Gastroesophageal sphincter (tissue), 4 donors: Measurements from ENCODE around the gene GGTLC2. TPM values are rescaled to one million over a fixed set of nuclear protein-coding genes. Genes with fewer than 3 reads are reported as not detected.

Experiments
- ATAC-seq: fragments of 150-250 bp; one replicate; pipeline ENCODE4 v1.9.1; 2016; ENCODE audit warnings: mild to moderate bottlenecking, moderate library complexity
- H3K27ac ChIP-seq, 4 donors: fragments of 200-600 bp; sonication (generic) in 3 of 4; 1 replicate in 3 of 4; 2 replicates in 1 of 4; pipeline ENCODE4 v1.5.1; 2016 to 2019
- H3K27me3 ChIP-seq: fragments of 200-600 bp; sonication (generic); one replicate; pipeline ENCODE4 v1.5.1; 2019
- H3K36me3 ChIP-seq, 2 donors: fragments of 200-600 bp; sonication (generic); one replicate each; pipeline ENCODE4 v1.5.1; 2019; ENCODE audit warnings: control low read depth in 1 of 2
- H3K4me1 ChIP-seq, 3 donors: fragments of 200-600 bp; sonication (generic); 1 replicate in 2 of 3; 2 replicates in 1 of 3; pipeline ENCODE4 v1.5.1; 2016 to 2019; ENCODE audit warnings: control low read depth in 2 of 3
- H3K4me3 ChIP-seq, 2 donors: fragments of 200-600 bp; sonication (generic); one replicate each; pipeline ENCODE4 v1.5.1; 2019; ENCODE audit warnings: mild to moderate bottlenecking in 1 of 2, moderate library complexity in 1 of 2
- H3K9me3 ChIP-seq, 3 donors: fragments of 200-600 bp; sonication (generic); one replicate each; pipeline ENCODE4 v1.5.1; 2017 to 2019; ENCODE audit warnings: control low read depth in 2 of 3
- CTCF ChIP-seq, 4 experiments: fragments of 200-600 bp in 2 of 4; fragments of 450-650 bp in 2 of 4; sonication (generic) in 1 of 4; IDR thresholded peaks; one replicate each; pipeline ENCODE4 v1.5.1; 2017 to 2019; ENCODE audit warnings: antibody characterized with exemption in 4 of 4, mild to moderate bottlenecking in 2 of 4, moderate library complexity in 2 of 4
- EP300 ChIP-seq: sonication (generic); formaldehyde crosslinking; IDR thresholded peaks from one replicate; pipeline ENCODE4 v1.6.1; 2017; ENCODE audit warnings: antibody characterized with exemption, mild to moderate bottlenecking
- POLR2A ChIP-seq, 2 donors: fragments of 450-650 bp; IDR thresholded peaks; one replicate each; pipeline ENCODE4 v1.6.1; 2017; ENCODE audit warnings: antibody characterized with exemption in 2 of 2, mild to moderate bottlenecking in 2 of 2, moderate library complexity in 1 of 2
- POLR2AphosphoS5 ChIP-seq: sonication (generic); formaldehyde crosslinking; IDR thresholded peaks from one replicate; pipeline ENCODE4 v1.6.1; 2017; ENCODE audit warnings: antibody characterized with exemption
- WGBS, 2 donors: methylation state at CpG; one replicate each; pipeline ENCODE4 v1.1.5; 2018; ENCODE audit warnings: low coverage in 1 of 2; 5-methylcytosine and 5-hydroxymethylcytosine counted together
- total RNA-seq, 4 donors: library from RNA; depleted of rRNA; stranded (reverse); fragments of >200 nt; gene quantifications; one replicate each; pipeline ENCODE4 v1.1.0, GENCODE V29; 2016

GGTLC2 gene
- total RNA-seq, 4 donors from 2014 or later: not detected

DNA sequence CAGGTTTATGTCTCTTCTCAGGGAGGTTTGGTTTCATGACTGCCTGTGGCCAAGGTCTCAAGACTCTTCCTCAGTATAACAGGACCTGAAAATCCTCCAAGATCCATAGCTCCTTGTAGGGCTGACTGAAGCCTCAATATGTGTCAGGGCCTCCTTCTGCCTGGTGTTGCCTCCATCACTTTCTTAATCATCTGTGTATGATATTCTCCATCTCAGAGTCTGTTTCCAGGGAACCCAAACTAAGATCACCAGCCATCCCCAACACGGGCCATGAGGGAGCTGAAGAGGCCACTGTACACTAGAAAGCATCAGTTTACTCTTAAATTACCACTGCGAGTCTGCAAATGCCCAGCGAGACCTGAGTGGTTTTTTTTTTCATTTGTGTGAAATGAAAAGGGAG, 17.7 kb downstream of the GGTLC2 start:
- no peak overlapping the region for H3K4me3 ChIP-seq
- TF ChIP-seq POLR2A (IDR thresholded peaks at IDR 0.05): no peak
- no peak for TF ChIP-seq CTCF (IDR thresholded peaks at IDR 0.05)
- TF ChIP-seq EP300: no peak
- no peak for TF ChIP-seq POLR2AphosphoS5
- no peaks in the 10 kb centered on the region for H3K36me3 ChIP-seq
- ATAC-seq: no peak
- H3K27me3 ChIP-seq: peaks cover 19% of the 10 kb centered on the region
- 100% methylated on average over 1 to 2 of the region's 3 CpGs for WGBS, 2 donors
- H3K4me1 ChIP-seq: no peaks in the 10 kb centered on the region
- no peaks in the 10 kb centered on the region for H3K9me3 ChIP-seq
- no peak overlapping the region for H3K27ac ChIP-seq

DNA sequence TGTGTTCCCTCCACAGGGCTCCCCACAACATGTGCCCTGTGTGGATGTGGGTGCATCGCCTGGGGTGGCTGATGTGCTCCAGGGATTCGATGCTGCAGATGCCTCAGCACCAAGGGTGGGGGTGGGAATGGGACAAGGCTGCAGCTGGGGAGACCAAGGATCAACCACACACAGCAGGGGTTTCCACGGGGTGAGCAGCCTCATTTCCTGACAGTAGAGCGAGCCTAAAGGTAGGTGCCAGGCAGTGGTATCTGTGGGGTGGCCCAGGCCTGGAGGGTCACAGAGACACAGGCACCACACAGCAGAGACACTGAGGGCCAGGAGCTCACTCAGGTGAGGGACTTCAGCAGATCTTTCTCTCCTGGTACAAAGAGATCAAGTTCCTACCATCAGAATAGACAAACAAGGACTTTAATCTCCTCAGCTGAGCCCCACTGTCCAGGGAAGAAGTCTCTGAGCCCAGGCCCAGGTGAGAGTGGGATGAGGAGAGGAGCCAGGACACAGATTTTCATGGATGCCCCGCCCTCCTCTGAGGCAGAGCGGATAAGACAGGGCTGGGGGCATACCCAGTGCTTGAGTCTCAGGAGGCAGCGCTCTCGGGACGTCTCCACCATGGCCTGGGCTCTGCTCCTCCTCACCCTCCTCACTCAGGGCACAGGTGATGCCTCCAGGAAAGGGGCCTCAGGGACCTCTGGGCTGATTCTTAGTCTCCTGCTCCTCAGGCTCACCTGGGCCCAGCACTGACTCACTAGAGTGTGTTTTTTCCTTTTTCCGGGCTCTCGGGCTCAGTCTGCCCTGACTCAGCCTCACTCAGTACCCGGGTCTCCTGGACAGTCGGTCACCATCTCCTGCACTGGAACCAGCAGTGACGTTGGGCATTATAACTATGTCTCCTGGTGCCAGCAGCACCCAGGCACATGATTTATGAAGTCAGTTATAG, 19.7 kb downstream of the GGTLC2 start:
- Histone ChIP-seq H3K4me3 (no peak overlapping the region), H3K27ac (no peak overlapping the region), H3K4me1 (no peaks in the 10 kb centered on the region), H3K9me3 (no peaks in the 10 kb centered on the region), H3K36me3 (no peaks in the 10 kb centered on the region), H3K27me3 (peaks cover 25% of the 10 kb centered on the region)
- ATAC-seq: no peak
- 73 to 93% methylated on average over 4 to 7 of the region's 14 CpGs for WGBS, 2 donors
- TF ChIP-seq CTCF (IDR thresholded peaks at IDR 0.05) (no peak), POLR2A (IDR thresholded peaks at IDR 0.05) (no peak), EP300 (no peak), POLR2AphosphoS5 (no peak)

DNA sequence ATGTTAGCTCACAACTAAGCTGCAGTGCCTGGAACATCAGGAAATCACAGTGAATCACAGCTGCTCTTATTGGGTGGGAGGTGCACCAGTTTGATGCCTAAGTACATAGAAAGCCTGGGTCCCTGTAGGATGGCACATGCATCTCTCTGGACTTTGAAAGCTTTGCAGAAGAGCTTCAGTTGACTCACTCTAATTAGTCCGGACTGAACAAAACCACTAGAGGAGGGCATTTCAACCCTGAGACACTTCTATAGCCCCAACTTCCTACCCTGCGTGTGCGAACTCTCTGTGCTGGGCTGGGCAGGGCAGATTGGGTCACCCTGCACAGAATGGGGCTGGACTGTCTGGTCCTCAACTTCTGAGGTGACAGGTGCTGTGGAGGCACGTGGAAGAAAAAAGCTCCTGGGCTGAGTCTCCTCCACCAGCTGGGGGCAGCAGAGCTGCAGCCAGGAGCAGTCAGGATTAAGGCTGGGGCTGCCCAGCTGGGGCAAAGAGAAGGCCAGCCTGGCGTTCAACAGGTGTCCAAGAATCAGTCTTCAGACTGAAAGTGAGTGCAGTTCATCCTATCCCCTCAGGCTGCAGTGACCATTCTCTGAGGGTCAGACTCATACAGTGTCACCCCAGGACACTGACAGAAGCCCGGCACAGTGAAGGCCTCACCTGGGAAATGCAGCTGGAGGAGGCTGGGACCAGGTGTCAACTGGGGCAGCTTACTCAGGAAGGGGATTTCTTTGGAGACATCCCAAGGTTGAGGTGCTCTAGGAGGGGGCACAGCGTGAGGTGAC, 22.1 kb downstream of the GGTLC2 start:
- no peak for TF ChIP-seq POLR2AphosphoS5
- no peak for TF ChIP-seq POLR2A (IDR thresholded peaks at IDR 0.05)
- peak in 2 of 4 experiments; percentile 15 to 47 for TF ChIP-seq CTCF (IDR thresholded peaks at IDR 0.05)
- TF ChIP-seq EP300: no peak
- no peak for ATAC-seq

DNA sequence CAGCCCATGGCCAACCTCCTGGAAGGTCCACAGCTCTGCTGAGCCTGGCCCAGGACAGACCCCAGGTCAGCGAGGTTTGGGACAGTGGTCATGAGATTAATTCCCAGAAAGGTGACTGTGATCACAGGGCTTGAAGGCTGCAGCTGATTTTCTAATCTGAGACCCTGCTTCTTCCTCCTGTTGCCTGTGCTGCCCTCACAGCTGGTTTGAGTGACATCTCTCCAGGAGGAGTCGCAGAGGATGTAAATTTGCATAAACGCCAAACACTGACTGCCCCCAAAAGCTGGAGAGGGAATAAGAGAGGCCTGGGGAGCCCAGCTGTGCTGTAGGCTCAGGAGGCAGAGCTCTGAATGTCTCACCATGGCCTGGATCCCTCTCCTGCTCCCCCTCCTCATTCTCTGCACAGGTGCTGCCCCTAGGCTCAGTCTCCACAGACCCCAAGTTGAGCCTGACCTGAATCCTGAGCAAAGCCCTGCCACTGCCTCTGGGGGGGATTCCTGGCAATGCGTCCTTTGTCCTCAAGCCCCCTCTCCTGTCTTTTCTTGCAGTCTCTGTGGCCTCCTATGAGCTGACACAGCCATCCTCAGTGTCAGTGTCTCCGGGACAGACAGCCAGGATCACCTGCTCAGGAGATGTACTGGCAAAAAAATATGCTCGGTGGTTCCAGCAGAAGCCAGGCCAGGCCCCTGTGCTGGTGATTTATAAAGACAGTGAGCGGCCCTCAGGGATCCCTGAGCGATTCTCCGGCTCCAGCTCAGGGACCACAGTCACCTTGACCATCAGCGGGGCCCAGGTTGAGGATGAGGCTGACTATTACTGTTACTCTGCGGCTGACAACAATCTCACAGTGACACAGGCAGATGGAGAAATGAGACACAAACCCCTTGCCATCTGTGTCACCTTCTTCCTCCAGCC, 23.8 kb downstream of the GGTLC2 start:
- no peak for ATAC-seq
- Histone ChIP-seq H3K36me3 (no peaks in the 10 kb centered on the region), H3K4me1 (no peaks in the 10 kb centered on the region), H3K27ac (no peak overlapping the region), H3K27me3 (peaks cover 37% of the 10 kb centered on the region), H3K9me3 (peaks cover 0 to 17% (median 0%) of the 10 kb centered on the region in 3 donors), H3K4me3 (no peak overlapping the region)
- TF ChIP-seq EP300 (no peak), CTCF (IDR thresholded peaks at IDR 0.05) (no peak), POLR2AphosphoS5 (no peak), POLR2A (IDR thresholded peaks at IDR 0.05) (no peak)
- 33 to 50% methylated on average over 2 of the region's 11 CpGs for WGBS, 2 donors

More for the DNA sequence above, 22.1 kb downstream of the GGTLC2 start:
- no peaks in the 10 kb centered on the region for H3K4me1 ChIP-seq
- WGBS, 2 donors: 30 to 100% methylated on average over 1 to 2 of the region's 7 CpGs
- H3K4me3 ChIP-seq: no peak overlapping the region
- no peaks in the 10 kb centered on the region for H3K36me3 ChIP-seq
- peaks cover 30% of the 10 kb centered on the region for H3K27me3 ChIP-seq
- H3K27ac ChIP-seq: no peak overlapping the region
- H3K9me3 ChIP-seq: peaks cover 0 to 17% (median 0%) of the 10 kb centered on the region in 3 donors
